Measurements from ENCODE around the gene LAMB1. TPM values are rescaled to one million over a fixed set of nuclear protein-coding genes. Genes with fewer than 3 reads are reported as not detected.

LAMB1 gene
- total RNA-seq, 1 experiment from 2014 or later = 18.9 TPM

Other genes starting within 250 kb of the LAMB1 start
- not detected in 2 replicates for gene SLC26A3, start 199.9 kb downstream of the LAMB1 start, total RNA-seq (2014; rRNA removed; shearing (Covaris generic); ENCODE audit: low replicate concordance)
- gene DLD, start 112.0 kb downstream of the LAMB1 start, total RNA-seq (2014; rRNA removed; shearing (Covaris generic); ENCODE audit: low replicate concordance) = 8.7 and 44.3 TPM in 2 replicates
- not detected in 2 replicates for gene LAMB4, start 127.2 kb upstream of the LAMB1 start, total RNA-seq (2014; rRNA removed; shearing (Covaris generic); ENCODE audit: low replicate concordance)

All from MG63 (cell line).